Activated CD8-positive, alpha-beta memory T cell treated with anti-CD3 and anti-CD28 coated beads, Interleukin-2, amount 50 U/mL, for 48 hours (primary cell): Measurements from ENCODE around the gene ACAD8.
"Not testable (repeated sequence)": the region's sequence is repeated elsewhere in the genome, so short reads cannot be mapped to it uniquely, and the experiment has no call there.

Source experiments
- DNase-seq: peaks from one replicate; pipeline ENCODE4 v3.0.0-alpha.2; 2020

ACAD8 gene

DNA sequence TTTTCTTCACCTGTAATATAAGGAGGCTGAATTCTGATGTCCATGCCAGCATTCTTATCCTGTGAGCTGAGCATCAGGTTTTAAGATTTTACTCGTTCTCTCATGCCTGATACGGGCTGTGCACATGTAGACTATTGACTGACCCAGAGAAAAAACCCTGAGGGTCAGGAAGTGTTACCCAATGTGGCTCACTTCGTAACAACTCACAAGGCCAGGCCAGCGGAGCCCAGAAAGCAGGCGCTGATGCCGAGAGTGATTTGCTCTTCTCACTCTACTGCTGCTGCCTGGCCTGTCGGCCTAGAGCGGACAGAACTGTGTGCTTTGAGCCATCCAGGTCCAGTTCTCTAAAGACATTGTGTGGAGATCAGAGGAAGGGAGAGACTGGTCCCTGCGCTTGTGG is 11.0 kb upstream of the ACAD8 start:
- no peak for DNase-seq

DNA sequence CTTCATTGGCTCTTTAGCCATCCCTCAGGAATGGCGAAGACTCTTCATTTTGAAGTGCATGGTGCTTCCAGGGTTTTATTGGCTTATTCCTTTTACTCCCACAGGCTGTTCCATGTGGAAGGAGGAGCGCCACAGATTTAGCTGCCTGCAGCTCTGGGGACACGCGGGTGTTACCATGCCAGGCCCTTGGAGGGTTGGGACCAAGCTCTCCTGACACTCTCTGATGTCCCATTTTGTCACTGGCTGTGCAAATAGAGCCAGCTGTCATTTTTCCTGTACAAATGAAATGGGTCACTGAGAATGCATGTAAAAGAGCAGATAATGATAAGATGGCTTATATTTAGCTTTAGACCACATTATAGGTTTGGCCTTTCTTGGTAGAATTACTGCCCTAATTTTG is 9.5 kb upstream of the ACAD8 start:
- no peak for DNase-seq

GRCh38 chr11:134244593-134244992 is 8.8 kb upstream of the ACAD8 start:
- DNase-seq = no peak

DNA sequence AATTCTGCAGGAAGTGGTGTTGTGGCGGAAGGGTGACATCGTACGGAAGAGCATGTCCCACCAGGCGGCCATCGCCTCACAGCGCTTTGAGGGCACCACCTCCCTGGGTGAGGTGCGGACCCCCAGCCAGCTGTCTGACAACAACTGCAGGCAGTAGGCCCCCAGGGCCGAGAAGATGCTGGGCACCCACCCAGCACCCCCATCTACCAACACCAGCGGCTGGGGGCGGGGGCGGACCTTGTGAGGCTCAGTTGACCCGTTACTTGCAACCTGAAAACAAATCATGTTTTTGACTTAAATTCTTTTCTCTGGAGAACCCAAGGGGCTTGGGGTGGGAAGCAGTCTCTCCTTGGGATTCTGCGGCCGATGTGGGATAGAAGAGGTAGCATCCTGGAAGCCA is 7.9 kb upstream of the ACAD8 start:
- no peak for DNase-seq

- DNase-seq = no peak
Observed at GRCh38 chr11:134246100-134246499, 7.3 kb upstream of the ACAD8 start.

DNA sequence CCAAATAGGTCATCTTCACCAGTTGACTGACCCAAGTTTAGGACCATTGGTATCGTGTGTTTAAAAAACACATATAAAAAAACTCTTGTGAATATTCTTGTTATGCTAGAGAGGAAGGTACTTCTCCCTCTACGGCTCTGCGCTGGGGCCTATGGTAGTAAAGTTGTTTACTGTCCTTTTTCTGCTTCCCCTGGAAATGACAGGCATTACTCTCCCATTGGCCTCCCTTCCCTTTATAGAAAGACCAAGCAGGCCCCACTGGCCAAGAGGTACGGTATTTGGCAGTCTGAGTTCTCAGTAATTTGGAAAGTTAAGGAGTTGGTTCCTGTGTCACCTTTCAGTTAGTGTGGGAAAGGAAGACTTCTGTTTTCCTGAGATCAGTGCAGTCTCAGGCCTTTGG is 6.7 kb upstream of the ACAD8 start:
- no peak for DNase-seq

DNA sequence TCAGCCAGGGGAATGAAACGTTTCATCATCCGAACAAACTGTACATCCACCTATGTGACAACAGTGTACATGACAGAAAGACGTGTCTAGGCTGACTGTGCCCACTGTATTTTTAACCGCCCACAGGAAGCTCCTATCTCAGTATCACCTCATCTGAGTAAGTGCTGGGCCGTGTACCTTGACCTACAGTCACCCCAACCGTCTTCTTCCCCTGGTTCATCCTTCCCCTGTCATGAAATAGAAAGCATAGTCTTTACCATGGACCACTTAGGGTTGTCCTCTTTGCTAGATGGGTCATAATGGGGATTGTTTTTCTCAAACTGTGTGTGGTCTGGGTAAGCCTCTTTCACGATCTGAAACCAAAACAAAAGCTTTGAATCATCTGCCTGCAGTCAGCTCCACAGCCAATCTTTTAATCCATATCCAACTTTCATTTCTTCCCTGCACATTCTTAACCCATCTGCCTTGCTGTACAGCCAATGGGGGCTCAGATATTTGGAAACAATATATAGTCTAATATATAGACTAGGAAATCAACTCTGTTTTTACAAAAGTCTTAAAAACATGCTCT is 4.4 kb upstream of the ACAD8 start:
- no peak for DNase-seq

GRCh38 chr11:134250246-134250645 is 3.1 kb upstream of the ACAD8 start:
- no peak for DNase-seq

DNA sequence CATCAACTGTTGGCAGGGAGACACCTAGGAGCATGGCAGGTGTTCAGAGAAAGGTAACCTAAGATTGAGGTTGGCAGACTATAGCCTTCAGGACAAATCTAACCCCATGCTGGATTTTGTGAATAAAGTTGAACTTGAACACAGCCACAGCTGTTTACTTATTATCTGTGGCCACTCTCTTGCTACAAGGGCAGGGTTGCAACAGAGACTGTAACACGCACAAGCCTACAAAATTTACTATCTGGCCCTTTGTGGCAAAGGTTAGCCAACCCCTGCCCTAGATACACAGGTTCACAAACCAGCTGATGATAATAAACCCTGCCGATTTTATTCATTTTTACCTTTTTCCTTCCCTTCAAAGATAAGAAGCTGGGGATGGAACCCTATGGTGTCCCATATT is 2.7 kb upstream of the ACAD8 start:
- DNase-seq = no peak

DNA sequence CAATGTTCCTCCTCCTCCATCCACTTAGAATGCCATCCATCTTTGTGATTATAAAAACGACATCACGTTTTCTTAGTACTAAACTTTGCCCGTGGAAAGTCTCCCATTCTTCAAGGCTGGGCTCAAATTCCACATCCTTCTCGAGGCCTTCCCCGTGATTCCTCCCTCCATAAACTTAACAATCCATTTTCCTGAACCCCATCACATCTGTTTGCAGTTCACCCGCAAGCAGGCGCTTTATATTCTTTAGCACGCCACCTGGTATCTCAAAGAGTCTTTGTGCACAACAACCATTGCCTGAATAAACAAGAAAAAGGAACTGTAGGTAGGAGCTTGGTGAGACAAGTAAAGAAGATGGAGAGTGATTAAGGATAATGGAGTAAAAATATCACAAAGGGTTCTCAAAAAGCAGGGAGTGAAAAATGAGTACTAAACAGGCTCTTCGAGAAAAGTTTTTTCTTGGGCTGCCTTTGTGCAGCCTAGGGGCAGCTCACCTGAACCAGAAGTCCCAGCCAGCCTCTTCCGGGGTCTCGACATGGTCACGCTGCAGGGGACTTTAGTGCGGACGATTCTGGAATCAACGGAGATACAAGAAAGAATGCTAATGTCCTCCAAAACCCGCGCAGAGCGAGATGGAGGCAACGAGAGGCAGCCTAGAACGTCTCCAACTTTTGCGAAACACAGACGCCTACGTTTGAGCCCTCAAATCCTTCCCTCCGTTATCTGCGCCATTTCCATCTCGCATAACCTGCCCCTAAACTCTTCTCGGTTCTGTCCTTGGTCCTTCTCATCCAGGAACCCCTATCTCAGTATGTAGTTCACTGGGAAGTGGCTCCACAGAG is 801 bp upstream of the ACAD8 start:
- peak; percentile 63 for DNase-seq

GRCh38 chr11:134254433-134255183 is 1.2 kb downstream of the ACAD8 start:
- no peak for DNase-seq

DNA sequence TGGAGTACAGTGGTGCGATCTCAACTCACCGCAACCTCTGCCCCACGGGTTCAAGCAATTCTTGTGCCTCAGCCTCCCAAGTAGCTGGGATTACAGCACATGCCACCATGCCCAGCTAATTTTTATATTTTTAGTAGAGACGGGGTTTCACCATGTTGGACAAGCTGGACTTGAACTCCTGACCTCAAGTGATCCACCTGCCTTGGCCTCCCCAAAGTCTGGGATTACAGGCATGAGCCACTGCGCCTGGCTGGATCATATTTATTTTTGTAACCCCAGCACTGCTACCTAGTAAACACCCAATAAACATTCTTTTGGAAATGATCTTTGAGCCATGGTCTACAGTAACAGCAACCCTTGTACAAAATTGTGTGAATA is 1.8 kb downstream of the ACAD8 start:
- DNase-seq = not testable (repeated sequence)

- no peak for DNase-seq
Observed at GRCh38 chr11:134257101-134257500, 3.7 kb downstream of the ACAD8 start.

GRCh38 chr11:134258577-134258976 is 5.2 kb downstream of the ACAD8 start:
- DNase-seq = no peak

DNA sequence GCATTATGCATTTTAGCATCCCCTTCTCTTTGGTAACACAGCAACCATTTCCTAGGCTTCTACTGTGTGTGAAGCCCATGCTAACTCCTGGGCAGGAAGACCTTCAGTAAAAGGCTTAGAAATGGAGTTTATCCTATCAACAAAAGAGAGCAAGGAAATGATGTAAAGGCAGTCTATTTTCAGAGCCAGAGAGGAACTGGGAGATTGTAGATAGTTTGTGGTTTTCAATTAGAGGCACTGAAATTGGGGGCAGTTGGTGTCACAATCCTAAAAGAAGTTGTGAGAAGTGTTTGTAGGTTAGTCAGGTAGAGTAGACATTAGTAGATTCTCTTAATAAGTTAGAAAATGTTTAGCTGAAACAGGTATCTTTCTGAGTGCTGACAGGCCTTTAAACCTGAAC is 7.1 kb downstream of the ACAD8 start:
- DNase-seq = no peak

DNA sequence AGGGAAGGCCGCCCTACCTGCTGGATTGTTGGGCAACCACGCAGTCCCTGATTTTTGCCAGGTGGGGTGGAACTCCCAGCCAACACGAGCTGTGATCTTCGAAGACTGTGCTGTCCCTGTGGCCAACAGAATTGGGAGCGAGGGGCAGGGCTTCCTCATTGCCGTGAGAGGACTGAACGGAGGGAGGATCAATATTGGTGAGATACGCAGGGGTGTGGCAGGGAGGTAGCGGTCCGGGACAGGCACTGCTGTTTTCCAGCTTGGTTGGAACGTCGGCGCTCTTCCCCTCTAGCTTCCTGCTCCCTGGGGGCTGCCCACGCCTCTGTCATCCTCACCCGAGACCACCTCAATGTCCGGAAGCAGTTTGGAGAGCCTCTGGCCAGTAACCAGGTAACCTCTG is 7.6 kb downstream of the ACAD8 start:
- DNase-seq = no peak

- no peak for DNase-seq
Observed at GRCh38 chr11:134261626-134262488, 8.5 kb downstream of the ACAD8 start.

DNA sequence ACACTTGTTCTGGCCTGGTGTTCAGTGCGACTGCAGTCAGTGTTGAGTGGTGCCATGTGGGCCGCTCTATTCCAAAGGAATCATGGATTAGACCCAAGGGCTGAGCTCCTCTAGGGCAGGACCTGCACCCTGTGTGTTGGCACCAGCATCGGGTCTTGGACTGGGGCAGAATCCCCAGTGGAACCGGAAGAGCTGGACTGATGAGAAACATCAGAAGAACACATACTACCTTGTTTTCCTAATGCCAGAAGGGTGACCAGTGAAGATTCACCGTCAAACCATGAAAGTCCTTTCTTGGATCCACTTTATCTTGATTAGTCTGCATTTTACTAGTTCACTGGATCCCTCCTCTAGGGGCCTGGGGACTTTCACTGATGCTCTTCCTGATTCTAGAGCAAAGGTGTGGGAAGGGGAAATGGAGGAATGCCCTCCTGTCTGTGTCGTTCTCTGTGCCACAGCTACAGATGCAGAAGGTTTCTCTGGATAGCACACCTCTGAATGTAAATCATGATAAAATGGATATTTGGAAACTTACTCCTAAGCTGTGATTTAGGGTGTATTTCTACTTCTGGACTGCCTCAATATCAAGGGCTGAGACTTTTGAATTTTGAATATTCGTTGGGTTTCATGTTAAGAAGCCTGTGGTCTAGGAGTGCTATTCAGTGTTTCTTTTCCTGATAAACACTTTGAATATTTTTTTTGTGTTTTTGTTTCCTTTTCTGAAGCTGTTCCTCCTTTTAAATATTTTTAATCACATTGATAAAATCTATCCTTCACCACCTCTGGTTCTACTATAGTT is 11.8 kb downstream of the ACAD8 start:
- no peak for DNase-seq

- DNase-seq = no peak
Observed at GRCh38 chr11:134266440-134266839, 13.1 kb downstream of the ACAD8 start.

DNA sequence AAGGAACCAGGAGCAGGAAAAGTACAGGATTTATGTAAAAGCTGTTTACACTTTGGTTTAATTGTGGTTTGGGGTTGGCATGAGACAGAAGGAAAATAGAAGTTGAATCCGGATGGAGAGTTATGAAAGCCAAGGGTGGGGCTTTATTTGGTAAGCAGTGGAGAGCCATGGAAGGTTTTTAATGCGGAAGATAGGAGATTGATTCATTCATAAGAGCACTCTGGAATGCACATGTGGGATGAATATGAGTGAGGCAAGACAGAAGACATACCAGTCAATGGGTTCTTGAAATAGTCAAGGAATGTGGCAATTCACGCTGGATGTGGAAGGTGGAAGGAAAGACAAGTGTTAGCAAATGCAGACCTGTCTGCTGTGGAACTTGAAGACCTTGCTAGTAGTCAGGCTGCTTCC is 13.5 kb downstream of the ACAD8 start:
- no peak for DNase-seq

DNA sequence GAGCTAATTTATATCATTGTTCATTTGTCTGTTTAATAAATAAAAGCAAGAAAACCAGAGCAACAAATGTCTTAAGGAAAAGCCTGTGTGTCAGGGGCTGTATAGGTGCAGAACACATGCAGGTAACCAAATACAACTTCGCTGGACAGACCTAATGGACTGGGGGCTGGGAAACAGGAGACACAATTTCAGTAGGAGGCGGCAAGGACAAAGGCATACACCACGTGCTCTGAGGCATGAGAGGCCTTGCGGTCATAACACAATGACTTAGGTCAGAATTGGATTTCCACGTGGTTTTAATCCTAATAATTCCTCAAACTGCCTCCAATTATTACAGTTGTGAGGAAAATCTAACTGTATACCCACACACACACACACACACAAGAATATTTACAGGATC is 14.1 kb downstream of the ACAD8 start:
- DNase-seq = no peak

GRCh38 chr11:134267966-134268365 is 14.6 kb downstream of the ACAD8 start:
- DNase-seq = no peak
